NCI-H1436 treated with DMSO at 0.1 percent for 48 hours (cell line): Measurements from ENCODE around the gene SORCS2.

Experiments used
- DNase-seq: peaks from one replicate; lab custom pipeline; 2025; lab: John Stamatoyannopoulos, UW

The SORCS2 gene

DNA sequence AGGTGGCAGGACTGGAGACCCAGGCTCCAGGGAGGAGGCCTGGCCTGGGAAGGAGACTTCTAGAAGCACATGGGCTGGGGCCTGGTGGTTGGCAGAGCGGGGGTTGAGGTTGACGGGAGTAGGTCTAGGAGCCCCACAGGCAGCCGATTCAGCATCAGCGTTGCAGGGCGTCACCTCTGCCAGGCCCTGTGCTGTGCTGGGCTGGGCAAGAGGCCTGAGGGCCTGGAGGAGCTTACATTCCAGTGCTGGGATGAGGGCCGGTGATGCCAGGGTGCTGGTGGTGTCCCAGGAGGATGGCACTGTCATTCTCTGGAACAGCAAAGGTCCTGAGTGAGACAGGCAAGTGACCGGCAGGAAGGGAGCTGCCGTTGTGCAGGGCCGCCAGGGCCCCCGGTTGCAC is 76.6 kb downstream of the SORCS2 start:
- no peak for DNase-seq

DNA sequence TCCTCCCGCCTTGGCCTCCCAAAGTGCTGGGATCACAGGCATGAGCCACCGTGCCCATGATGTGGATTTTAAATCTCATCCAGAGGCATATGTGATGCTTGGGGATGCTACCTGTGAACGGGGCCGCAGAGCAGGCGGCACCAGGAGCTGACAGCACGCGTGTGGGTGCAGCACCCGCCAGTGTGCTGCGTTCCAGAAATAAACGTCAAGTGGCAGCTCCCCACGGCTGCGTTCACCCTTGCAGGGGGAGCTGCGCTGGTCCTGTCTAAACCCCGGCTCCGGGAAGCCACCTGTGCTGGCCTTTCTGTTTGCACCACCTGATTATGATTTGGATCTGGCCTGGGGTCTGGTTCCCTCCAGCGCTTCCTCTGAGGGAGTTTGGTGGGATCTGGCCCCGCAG is 77.8 kb downstream of the SORCS2 start:
- no peak for DNase-seq

DNA sequence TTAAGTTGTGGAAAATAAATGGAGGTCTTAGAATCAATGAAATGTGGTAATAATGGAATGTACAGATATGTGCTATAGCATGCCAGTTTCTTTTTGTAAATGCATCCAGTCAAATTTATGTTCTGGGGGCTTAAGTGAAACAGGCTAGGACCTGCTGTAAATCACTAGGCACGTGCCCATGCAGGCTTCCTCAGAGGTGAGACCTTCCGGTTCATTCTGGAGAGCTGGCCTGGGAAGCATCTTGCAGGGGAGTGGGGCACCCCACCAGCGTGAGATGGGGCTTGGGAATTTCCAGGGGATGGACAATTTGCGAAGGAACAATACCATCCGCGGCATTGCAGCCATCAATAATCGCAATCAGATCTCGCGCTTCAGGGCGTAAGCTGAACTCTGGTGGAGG is 80.1 kb downstream of the SORCS2 start:
- no peak for DNase-seq

DNA sequence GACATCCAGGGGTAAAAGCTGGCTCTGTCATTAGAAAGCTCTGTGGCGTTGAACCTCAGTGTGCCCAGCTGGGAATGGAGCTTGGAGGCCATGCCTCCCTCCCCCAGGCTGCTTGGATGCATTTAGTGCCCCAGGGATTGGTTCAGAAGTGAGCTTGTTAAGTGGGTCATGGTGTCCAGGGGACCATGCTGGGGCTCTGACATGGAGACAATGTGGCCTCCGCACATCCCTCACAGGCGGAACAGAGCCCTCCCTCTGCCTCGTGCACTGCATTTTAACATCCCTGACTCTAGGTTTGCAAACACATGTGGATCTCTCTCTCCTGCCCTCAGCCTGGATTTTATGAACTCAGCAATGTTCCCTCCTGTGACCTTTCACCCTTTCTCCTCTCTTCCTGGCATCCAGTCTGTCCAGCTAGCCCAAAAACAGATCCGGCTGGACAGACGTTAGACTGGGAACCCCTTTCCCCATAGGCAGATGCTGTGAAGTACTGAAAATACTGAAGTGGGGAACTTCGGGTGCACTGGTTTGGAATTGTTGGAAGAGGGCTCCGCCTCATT is 81.5 kb downstream of the SORCS2 start:
- no peak for DNase-seq

DNA sequence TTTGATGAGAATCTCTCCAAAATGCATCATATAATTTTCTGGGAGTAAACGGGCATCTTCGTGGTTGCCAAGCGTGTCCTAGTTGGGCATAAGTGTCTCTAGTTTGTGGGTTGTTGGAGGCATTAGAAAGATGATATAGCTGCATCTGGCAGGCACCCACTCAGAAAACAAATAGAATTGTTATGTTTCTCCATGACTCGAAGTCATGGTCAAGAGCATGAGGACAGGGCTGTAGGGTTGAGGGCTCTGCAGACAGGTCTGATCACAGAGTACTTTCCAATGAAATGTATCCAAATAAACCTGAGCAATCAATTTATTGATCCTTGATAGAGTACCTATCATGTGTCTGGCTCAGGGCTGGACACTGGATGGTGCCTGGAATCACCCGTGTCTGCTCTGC is 82.7 kb downstream of the SORCS2 start:
- DNase-seq: no peak

DNA sequence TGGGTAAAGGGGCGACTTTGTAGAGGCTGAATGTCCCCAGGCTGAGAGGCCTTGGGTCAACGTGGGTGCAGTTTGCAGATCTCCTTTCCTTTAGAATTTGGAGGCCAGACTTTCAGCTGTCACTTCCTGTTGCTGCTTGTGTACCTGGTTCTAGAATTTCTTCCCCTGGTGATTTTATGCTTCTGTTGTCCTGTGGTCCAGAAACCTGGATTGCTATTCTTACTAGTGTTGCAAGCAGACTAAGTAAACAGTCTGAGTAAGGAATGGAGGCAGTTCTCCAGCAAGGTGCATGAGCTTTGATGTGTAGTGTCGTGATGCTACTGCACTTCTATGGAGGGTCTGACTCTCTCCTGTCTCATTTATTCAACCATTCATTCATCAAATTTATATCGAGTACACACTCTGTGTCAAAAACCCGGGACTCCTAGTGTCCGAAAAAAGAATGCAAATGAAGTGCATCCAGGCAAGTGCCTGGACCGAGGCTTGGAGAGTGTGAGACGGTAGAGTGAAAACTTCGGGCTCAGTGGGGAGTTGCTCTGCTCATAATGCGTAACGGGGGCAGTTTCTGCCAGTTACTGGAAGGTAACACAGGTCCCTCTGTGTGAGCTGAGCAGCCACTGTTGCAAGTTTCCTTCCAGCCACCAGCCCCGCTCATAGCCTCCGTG is 83.3 kb downstream of the SORCS2 start:
- DNase-seq: no peak

DNA sequence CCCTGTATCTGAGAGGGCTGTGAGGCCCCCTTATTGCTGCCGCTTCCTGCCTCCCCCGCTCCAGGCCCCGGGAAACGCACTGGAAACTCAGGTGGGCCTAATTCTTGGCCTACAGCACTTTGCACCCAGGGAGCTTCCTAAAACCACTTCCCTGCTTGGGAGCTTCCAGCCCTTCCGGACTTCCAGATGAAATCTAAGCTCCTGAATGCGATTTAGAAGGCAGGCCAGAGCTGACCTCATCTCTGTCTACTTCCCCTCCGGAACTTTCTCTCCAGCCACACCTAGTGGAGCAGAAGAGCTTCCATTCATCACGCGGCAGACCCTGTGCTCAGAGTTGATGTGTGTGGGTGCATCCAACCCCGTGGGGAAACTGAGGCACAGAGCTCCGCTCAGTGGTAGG is 84.2 kb downstream of the SORCS2 start:
- DNase-seq: no peak

DNA sequence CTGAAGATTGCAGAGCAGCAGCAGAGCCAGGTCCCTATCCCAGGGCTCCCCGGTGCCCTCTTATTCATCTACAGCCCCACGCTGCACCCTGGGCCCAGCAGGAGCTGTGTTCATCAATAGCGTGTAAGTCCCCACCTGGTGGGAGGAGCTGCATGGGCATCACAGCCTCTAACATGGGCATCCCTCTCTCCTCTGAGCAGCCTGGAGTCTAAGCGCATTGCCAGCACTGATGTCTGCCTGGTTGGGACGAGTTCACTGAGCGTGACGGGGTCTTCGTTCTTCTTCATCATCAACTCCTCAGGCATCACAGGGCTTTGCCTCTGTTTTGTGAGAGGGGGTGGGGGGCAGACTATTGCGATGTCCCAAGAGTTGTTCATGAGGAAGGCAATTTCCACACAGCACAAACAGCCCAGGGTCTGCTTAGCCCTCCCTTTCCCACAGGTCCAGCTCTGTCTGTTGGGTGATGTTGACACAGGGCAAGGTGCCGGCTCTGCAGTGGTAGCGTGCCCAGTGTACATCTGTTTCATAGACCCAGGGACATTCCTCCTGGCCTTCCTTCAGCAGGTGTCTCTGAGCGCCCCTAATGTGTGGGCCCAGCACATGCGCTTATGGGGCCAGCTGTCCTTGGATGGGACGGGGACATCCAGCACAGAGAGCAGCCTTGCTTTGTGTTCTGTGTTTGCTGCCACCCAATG is 85.9 kb downstream of the SORCS2 start:
- no peak for DNase-seq

DNA sequence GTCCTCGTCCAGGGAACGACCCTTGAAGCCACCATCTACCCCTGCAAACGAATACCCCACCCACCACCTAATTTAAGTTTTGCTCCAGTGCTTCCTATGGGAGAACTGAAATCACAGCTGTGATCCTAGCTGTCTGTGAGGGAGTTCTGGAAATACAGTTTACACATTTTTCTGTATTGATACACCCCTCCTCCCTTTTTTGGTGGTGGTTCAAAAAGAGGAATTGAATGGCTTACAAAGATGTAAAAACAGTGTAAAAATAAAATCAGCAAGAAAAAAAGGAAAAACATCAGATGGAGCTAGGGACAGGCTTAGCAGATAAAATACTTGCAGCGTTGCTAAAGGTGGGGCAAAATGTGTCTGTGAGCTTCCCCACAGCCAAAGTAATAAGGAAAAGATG is 86.6 kb downstream of the SORCS2 start:
- DNase-seq: no peak

DNA sequence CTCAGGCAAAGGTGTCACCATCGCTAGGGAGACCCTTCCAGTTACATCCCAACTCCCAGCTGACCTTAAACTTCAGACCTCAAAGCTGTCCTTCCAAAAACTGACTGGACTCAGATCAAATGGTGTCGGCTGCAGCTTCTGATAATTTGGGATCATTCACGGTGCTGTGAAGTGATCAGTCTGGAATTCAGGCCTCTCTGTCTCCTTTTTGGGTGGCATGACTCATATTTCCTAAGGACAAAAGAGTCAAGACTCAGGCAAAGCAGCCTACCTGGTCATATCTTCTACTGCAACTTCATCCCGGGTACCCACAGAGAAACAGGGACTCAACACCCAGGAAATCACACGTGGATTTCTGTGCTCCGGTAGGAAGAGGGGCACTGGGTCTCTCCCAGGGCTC is 87.6 kb downstream of the SORCS2 start:
- no peak for DNase-seq

DNA sequence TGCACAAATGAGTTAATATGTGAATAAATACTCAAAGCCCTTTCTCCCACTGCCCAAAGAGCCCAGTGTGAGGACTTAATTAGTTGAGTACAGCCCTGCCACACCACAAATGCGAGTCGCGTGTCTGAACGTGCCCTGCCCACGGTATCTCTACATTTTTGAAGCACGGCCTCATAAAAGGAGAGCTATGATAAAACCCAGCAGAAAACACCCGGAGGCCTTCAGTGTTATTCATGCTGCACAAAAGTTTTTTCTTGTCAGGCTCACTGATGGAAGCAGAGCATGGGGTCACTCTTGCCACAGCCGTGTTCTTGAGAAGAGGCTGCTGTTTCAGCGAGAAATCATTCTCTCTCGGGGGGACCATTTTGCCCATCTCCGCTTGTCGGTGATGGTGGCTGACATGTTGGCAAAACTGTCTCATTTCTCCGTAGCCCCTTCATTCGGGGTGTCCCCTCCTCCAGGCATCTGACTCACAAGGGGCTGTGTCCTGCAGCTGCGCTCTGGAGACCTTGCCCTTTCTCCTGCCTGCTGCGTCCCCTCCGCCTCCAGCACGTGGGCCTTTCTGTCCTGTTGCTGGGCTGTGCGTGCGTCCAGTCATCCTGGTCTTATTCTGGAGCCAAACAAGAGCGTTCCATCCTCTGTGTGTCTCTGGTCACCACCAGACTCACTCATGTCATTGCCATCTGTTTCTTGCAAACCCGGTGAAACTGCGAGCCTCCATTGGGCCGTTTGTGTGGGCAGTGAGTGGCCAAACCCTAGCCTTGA is 88.8 kb downstream of the SORCS2 start:
- DNase-seq: no peak

DNA sequence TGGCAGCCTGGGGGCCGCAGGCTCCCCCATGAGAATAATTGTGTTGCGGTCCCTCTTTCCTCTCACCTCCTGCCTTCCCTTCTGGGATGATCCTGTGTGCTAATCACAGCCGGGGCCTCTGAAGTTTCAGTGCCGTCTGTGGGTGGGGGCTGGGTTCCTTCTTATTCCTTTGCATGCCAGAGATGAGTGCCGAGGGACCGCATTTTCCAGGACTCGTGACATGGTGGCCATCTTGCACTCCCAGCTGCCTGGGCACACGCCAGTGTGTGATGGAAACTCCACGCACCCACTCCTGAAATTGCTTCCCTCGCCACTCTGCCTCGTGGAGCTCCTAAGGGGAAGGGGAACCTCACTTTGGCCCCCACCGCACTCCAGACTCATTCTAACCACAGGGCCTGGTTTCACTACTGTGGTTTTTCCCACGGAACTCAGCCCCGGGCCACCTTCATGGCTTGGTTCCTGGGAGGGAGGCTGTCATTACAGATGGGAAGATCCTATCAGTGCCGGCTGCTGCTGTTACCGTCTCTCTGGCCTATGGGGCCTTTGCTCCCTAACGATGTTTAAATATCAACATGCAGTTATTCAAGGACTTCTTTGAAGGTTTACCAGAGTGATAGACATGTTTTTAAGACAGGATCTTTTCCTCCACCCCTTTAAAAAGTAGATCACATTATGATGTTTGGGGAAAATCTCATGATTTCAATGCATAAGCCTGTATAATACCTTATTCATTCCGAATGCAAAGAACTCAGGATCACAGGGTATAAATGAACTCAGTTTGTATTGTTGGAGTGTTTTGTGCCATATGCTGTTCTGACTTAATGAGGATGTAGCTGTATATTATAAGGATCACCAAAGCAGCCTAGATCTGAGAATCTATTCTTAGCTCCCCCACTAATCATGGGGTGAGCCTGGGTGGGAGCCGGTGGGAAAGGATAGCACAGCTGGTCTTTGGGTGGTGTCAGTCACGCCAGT is 89.6 kb downstream of the SORCS2 start:
- no peak for DNase-seq

DNA sequence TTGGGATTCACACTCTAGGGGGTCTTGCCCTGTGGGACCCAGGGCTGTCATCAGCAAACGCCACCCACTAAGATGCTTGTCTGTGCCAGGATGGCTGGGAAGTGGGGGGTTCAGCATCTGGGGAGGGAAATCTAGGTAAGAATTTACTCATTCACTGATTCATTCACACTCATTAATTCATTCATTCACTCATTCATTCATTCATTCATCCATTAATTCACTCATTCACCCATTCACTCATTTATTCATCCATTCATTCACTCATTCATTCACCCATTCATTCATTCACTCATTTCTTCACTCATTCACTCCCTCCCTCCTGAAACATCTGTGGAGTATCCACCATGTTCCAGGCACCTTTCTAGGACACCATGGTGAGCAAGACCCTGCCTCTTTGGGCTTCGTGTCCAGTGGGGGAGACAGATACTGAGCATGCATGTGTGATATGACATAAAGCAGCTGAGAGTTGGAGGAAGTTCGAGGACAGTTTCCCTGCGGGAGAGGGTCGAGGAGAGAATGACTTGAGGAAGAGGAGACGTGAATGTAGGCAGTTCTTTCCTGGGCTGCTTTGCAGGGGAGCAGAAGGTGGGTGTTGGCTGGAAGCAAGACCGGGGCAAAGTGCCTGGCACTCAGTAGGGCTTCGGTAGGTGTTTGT is 90.6 kb downstream of the SORCS2 start:
- DNase-seq: no peak

DNA sequence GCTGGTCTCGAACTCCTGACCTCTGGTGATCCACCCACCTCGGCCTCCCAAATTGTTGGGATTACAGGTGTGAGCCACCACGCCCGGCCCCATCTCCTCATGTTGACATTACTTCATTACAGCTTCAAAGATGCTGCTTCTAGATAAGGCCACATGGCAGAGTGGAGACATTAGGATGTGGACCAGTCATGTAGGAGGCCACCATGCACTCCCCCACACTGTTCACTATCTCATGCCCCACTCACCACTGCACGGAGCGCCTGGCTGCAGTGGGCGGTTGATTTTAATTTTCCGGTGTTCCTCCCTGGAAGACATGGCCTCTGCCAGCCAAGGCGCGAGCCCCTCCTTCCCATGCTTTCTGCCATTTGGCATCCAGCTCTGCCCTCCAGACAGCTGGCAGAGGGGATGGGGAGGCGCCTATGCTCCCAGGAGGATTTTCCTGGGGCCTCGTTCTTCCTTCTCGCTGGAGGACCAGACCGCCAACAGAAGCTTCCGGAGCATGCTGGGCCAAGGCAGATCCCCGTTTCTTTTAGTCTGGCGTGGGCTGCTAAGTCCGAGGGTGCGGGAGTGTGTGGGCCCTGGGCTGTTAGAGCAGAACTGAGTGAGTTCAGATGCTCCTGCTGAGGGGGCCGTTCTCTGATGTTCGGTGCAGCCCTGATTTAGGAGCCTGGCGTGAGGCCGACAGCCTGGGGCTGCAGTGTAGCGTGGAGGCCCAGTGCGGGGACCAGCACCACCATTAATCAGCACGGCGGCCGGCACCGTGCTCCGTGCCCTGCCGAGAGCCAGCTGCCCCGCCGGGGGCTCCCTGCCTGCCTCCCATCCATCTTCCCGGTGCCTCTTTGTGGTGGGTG is 93.1 kb downstream of the SORCS2 start:
- DNase-seq: no peak

DNA sequence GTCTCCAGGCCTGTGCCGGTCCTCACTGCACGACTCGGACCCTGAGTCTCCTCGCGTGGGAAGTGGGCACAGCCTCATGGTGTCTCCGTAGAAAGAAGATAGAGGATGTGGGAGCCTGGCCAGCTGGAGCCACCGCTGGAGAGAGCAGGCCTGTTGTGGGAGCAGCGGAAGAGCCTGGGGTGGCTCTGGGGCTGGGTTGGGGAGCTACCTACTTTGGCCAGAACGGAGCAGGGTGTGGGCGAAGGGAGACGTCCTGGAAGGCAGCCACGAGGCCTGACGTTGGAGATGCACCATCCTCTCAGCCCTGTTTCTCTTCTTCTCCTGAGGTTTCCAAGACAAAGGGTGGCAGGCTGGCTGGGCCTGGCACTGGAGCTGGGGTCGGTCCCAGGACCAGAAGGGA is 93.8 kb downstream of the SORCS2 start:
- no peak for DNase-seq

DNA sequence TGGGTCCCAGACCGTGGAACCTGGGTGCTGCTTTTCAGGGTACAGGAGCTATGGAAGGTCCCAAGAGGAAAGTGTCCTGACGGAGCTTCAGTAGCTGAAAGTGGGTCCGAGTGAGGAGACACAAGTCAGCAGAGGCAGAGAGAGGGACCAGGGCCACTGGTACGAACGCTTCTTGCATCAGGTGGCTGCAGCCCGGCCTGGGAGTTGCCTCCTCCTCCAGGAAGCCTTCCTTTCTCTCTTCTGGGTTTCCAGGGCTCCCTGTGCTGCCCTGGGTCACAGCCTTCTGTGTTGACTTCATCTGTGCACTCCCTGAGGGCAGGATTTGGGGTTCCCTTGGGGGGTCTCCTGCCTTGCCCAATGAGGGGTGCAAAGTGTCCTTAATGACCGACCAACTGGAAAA is 94.5 kb downstream of the SORCS2 start:
- no peak for DNase-seq

DNA sequence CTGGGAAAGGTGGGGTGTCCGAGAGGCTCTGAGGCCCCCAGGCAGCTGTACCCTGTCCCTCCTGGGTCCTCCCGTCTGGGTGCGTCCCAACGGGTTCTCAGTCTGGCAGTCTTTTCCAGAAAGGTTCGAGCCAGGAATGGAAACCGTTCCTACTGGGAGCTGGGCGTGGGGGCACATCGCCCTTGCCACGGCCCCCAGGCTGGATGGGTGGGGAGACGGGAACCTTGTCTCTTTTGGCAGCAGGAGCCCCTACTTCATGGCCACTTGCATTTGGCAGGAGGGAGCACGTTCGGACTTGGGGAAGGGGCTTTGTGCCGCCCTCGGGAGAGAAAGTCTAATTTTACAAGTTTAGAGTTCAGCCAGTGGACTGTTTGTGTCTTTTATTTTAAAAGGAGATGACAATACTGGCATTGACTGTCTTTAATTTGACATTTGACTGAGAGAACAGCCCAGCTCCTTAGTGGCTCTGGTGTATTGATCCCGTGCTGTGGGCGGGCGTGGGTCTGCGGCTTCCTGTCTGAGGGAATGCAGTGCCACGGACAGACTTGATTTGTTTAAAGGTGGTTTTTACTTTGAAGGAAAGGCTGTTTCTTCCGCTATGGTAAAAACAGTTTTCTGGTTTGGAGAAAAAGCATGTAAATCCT is 95.1 kb downstream of the SORCS2 start:
- DNase-seq: no peak

DNA sequence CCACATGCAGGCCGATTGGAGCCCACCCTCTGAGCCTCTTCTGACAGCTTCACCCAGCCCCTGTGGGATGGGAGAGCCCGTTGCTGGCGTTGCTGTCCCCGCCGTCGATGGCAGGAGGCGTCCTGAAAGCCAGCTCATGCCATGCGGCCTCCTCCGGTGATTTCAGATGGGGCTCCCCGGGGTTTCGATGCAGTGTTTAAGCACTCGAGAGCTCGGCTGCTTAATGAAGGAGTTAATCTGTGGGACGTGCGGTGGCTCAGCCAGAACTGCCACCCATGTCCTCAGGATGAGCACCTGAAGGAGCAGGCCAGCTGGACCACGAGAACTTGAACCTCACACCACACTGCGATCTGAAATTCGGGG is 95.6 kb downstream of the SORCS2 start:
- DNase-seq: no peak

DNA sequence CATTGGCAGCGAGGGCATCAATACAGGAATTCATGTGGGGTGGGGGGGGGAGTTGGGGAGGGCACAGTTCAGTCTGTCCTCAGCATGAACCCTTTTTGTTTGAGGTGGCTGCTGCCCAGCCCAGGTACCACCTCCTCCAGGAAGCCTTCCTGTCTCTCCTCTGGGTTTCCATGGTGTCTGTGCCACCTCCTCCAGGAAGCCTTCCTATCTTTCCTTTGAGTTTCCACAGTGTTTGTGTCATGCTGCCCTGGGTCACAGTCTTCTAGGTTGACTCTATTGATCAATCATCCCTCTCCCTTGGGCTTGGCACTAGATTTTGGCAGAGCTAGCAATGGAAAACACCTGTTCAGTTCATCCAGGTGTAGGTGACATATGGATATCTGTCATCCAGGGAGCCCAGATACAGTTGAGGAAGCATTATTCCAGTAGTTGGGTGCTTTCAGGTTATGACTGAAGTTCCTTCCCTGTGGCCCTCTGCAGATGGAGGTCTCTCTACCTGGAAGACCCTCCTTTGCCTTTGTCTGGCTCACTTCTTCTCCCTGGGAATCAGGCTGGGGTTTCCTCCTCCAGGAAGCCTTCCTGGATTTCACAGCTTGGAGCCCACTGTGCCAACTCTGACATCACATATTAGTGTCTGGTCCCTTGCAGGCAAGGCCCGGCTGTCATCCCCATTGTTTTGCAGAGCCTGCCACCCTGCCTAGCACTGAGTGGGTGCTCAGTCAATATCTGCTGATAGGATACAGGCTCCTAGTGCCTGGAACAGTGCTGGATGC is 96.6 kb downstream of the SORCS2 start:
- no peak for DNase-seq
